ENCODE measurements around the gene FXYD3. TPM values are rescaled to one million over a fixed set of nuclear protein-coding genes. Genes with fewer than 3 reads are reported as not detected.

FXYD3 gene
- total and polyA plus RNA-seq, 2 of the 13 experiments (the other 11 are each of a cell fraction or from before 2014, with no cell fraction given): 4.9 TPM; not detected in 1

DNA sequence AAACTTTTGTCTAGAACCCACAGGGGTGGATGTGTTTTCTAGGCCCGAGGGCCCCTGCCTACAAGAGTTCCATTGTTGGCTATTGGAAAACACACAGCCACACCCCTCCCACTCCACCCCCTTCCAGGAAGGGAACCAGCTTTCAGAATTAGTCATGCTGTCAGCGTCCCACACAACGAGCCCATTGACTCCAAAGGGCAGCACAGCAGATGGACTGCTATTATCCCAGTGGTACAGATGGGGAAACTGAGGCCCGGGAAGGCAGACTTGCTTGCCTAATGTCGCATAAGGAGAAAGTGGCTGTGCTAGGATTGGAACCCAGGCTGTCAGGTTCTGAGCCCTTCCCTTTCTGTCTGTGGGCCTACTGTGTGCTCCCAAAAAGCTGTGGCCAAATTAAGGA, 8.1 kb upstream of the FXYD3 start (continued):
- TF ChIP-seq ZNF432 (CRISPR knock-in tag; IDR thresholded peaks at IDR 0.05; ENCODE audit: borderline replicate concordance) (no peak), MTF1 (CRISPR knock-in tag; IDR thresholded peaks at IDR 0.05) (no peak), RFXANK (CRISPR knock-in tag; IDR thresholded peaks at IDR 0.05) (no peak), MAFF (IDR thresholded peaks at IDR 0.05; ENCODE audit: low read depth, low read length) (no peak), ZNF331 (CRISPR knock-in tag; IDR thresholded peaks at IDR 0.05) (0 out of 2 replicates have a peak, but pooled peaks have one; percentile 35), ZNF674 (CRISPR knock-in tag; IDR thresholded peaks at IDR 0.05; ENCODE audit: low read depth) (no peak), ZNF460 (CRISPR knock-in tag; IDR thresholded peaks at IDR 0.05; ENCODE audit: borderline replicate concordance) (no peak), TCF12 (IDR thresholded peaks at IDR 0.05) (no peak), TCF12 (CRISPR knock-in tag; IDR thresholded peaks at IDR 0.05) (no peak), ZSCAN20 (CRISPR knock-in tag; IDR thresholded peaks at IDR 0.05; ENCODE audit: borderline replicate concordance) (no peak), TBX2 (CRISPR knock-in tag; IDR thresholded peaks at IDR 0.05; ENCODE audit: borderline replicate concordance) (peak; percentile 46; the same call in 1 of the 2 replicates), NAIF1 (CRISPR knock-in tag; IDR thresholded peaks at IDR 0.05; ENCODE audit: borderline replicate concordance) (no peak)
- TF ChIP-seq, protein P1, sequence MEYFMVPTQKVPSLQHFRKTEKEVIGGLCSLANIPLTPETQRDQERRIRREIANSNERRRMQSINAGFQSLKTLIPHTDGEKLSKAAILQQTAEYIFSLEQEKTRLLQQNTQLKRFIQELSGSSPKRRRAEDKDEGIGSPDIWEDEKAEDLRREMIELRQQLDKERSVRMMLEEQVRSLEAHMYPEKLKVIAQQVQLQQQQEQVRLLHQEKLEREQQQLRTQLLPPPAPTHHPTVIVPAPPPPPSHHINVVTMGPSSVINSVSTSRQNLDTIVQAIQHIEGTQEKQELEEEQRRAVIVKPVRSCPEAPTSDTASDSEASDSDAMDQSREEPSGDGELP (IDR thresholded peaks at IDR 0.05; ENCODE audit: borderline replicate concordance, low read depth): peak; percentile 13; the same call in 1 of the 2 replicates
- TF ChIP-seq, protein P2, sequence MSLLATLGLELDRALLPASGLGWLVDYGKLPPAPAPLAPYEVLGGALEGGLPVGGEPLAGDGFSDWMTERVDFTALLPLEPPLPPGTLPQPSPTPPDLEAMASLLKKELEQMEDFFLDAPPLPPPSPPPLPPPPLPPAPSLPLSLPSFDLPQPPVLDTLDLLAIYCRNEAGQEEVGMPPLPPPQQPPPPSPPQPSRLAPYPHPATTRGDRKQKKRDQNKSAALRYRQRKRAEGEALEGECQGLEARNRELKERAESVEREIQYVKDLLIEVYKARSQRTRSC (CRISPR knock-in tag; IDR thresholded peaks at IDR 0.05; ENCODE audit: low read depth): no peak
- TF ChIP-seq, protein P3, sequence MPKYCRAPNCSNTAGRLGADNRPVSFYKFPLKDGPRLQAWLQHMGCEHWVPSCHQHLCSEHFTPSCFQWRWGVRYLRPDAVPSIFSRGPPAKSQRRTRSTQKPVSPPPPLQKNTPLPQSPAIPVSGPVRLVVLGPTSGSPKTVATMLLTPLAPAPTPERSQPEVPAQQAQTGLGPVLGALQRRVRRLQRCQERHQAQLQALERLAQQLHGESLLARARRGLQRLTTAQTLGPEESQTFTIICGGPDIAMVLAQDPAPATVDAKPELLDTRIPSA (CRISPR knock-in tag; IDR thresholded peaks at IDR 0.05; ENCODE audit: borderline replicate concordance): no peak
- TF ChIP-seq, protein P4, sequence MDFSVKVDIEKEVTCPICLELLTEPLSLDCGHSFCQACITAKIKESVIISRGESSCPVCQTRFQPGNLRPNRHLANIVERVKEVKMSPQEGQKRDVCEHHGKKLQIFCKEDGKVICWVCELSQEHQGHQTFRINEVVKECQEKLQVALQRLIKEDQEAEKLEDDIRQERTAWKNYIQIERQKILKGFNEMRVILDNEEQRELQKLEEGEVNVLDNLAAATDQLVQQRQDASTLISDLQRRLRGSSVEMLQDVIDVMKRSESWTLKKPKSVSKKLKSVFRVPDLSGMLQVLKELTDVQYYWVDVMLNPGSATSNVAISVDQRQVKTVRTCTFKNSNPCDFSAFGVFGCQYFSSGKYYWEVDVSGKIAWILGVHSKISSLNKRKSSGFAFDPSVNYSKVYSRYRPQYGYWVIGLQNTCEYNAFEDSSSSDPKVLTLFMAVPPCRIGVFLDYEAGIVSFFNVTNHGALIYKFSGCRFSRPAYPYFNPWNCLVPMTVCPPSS (IDR thresholded peaks at IDR 0.05): no peak
- TF ChIP-seq, protein P5, sequence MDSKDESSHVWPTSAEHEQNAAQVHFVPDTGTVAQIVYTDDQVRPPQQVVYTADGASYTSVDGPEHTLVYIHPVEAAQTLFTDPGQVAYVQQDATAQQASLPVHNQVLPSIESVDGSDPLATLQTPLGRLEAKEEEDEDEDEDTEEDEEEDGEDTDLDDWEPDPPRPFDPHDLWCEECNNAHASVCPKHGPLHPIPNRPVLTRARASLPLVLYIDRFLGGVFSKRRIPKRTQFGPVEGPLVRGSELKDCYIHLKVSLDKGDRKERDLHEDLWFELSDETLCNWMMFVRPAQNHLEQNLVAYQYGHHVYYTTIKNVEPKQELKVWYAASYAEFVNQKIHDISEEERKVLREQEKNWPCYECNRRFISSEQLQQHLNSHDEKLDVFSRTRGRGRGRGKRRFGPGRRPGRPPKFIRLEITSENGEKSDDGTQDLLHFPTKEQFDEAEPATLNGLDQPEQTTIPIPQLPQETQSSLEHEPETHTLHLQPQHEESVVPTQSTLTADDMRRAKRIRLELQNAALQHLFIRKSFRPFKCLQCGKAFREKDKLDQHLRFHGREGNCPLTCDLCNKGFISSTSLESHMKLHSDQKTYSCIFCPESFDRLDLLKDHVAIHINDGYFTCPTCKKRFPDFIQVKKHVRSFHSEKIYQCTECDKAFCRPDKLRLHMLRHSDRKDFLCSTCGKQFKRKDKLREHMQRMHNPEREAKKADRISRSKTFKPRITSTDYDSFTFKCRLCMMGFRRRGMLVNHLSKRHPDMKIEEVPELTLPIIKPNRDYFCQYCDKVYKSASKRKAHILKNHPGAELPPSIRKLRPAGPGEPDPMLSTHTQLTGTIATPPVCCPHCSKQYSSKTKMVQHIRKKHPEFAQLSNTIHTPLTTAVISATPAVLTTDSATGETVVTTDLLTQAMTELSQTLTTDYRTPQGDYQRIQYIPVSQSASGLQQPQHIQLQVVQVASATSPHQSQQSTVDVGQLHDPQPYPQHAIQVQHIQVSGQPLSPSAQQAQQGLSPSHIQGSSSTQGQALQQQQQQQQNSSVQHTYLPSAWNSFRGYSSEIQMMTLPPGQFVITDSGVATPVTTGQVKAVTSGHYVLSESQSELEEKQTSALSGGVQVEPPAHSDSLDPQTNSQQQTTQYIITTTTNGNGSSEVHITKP (CRISPR knock-in tag; IDR thresholded peaks at IDR 0.05; ENCODE audit: low read depth): peak; percentile 53; the same call in 1 of the 2 replicates
- TF ChIP-seq, protein P6, sequence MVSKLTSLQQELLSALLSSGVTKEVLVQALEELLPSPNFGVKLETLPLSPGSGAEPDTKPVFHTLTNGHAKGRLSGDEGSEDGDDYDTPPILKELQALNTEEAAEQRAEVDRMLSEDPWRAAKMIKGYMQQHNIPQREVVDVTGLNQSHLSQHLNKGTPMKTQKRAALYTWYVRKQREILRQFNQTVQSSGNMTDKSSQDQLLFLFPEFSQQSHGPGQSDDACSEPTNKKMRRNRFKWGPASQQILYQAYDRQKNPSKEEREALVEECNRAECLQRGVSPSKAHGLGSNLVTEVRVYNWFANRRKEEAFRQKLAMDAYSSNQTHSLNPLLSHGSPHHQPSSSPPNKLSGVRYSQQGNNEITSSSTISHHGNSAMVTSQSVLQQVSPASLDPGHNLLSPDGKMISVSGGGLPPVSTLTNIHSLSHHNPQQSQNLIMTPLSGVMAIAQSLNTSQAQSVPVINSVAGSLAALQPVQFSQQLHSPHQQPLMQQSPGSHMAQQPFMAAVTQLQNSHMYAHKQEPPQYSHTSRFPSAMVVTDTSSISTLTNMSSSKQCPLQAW (CRISPR knock-in tag; IDR thresholded peaks at IDR 0.05): no peak
